Right atrium auricular region (tissue), 2 donors: Measurements from ENCODE around the gene MAEA. TPM values are rescaled to one million over a fixed set of nuclear protein-coding genes. Genes with fewer than 3 reads are reported as not detected.
"Not testable (repeated sequence)": the region's sequence is repeated elsewhere in the genome, so short reads cannot be mapped to it uniquely, and the experiment has no call there.

Experiments used
- DNase-seq: peaks from one replicate; pipeline ENCODE4 v3.0.0-alpha.2; 2019; ENCODE audit warnings: low spot score
- H3K27ac ChIP-seq, 2 donors: fragments of 200-600 bp; sonication (generic); 1 replicate in 1 of 2; 2 replicates in 1 of 2; pipeline ENCODE4 v1.5.1; 2016 to 2019
- H3K27me3 ChIP-seq, 2 donors: fragments of 200-600 bp; sonication (generic); one replicate each; pipeline versions ENCODE4 v1.5.1 to v1.6.0; 2017 to 2019
- H3K36me3 ChIP-seq: fragments of 200-600 bp; sonication (generic); one replicate; pipeline ENCODE4 v1.5.1; 2016
- H3K4me1 ChIP-seq, 2 donors: fragments of 200-600 bp; sonication (generic); one replicate each; pipeline versions ENCODE4 v1.5.1 to v1.6.0; 2017 to 2019
- H3K4me3 ChIP-seq, 2 donors: fragments of 200-600 bp; sonication (generic); 1 replicate in 1 of 2; 2 replicates in 1 of 2; pipeline ENCODE4 v1.5.1; 2017 to 2019; ENCODE audit warnings: mild to moderate bottlenecking in 1 of 2, moderate library complexity in 1 of 2
- H3K9me3 ChIP-seq, 2 donors: fragments of 200-600 bp; sonication (generic); one replicate each; pipeline ENCODE4 v1.5.1; 2019
- total RNA-seq, 2 donors: library from RNA; depleted of rRNA; stranded (reverse); fragments of >200 nt; gene quantifications; one replicate each; pipeline ENCODE4 v1.1.0, GENCODE V29; 2016
- TF ChIP-seq, protein P1 (sequence below), 2 donors: fragments of 200-600 bp; sonication (generic); IDR thresholded peaks; one replicate each; pipeline ENCODE4 v1.5.1; 2019; ENCODE audit warnings: antibody characterized with exemption in 2 of 2

MAEA gene
- total RNA-seq, 2 donors from 2014 or later = 46.0 to 51.7 TPM

DNA sequence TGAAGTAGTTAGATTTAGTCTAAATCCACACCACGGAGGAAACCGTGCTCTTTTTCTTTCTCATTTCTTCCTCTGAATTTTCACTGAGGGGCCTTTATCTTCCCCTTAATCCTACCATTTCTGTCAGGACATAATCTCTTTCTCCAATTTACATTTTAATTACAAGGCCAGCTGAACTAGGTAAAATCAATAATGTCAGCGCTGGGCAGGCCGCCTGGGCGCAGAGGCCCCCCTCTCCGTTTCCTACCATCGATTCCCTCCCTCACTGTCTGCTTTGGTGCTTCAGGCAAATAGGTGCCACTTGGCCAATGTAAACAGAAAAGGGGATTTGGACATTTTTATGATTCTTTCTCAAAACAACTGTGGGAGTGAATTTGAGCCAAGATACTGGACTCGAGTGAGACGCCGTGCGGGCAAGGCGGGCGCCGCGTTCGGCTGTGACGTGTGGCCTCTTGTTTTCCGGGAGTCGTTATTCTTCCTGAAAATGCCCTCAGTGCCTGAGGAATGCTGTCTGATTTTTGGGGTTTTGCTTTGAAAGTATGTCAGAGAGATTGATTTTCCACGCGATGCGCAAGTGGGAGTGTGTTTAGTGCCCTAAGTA is 79.9 kb downstream of the MAEA start:
- Histone ChIP-seq H3K4me1 (no peaks in the 10 kb centered on the region), H3K4me3 (no peak overlapping the region), H3K9me3 (no peaks in the 10 kb centered on the region), H3K27ac (no peak overlapping the region), H3K27me3 (no peaks in the 10 kb centered on the region), H3K36me3 (peaks cover 5% of the 10 kb centered on the region)
- TF ChIP-seq, protein P1, sequence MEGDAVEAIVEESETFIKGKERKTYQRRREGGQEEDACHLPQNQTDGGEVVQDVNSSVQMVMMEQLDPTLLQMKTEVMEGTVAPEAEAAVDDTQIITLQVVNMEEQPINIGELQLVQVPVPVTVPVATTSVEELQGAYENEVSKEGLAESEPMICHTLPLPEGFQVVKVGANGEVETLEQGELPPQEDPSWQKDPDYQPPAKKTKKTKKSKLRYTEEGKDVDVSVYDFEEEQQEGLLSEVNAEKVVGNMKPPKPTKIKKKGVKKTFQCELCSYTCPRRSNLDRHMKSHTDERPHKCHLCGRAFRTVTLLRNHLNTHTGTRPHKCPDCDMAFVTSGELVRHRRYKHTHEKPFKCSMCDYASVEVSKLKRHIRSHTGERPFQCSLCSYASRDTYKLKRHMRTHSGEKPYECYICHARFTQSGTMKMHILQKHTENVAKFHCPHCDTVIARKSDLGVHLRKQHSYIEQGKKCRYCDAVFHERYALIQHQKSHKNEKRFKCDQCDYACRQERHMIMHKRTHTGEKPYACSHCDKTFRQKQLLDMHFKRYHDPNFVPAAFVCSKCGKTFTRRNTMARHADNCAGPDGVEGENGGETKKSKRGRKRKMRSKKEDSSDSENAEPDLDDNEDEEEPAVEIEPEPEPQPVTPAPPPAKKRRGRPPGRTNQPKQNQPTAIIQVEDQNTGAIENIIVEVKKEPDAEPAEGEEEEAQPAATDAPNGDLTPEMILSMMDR (IDR thresholded peaks at IDR 0.05) = no peak
- DNase-seq = no peak

- H3K27ac ChIP-seq = no peak overlapping the region
- no peak for DNase-seq
- H3K9me3 ChIP-seq = no peaks in the 10 kb centered on the region
- no peaks in the 10 kb centered on the region for H3K27me3 ChIP-seq
- TF ChIP-seq, protein P1 (IDR thresholded peaks at IDR 0.05) = no peak
- H3K4me1 ChIP-seq = no peaks in the 10 kb centered on the region
- peaks cover 6% of the 10 kb centered on the region for H3K36me3 ChIP-seq
- H3K4me3 ChIP-seq = no peak overlapping the region
Measured at GRCh38 chr4:1370321-1371124, 80.8 kb downstream of the MAEA start.

- DNase-seq = no peak
- Histone ChIP-seq H3K36me3 (peaks cover 13% of the 10 kb centered on the region), H3K4me1 (no peaks in the 10 kb centered on the region), H3K27ac (no peak overlapping the region), H3K27me3 (no peaks in the 10 kb centered on the region), H3K9me3 (no peaks in the 10 kb centered on the region), H3K4me3 (no peak overlapping the region)
- TF ChIP-seq, protein P1 (IDR thresholded peaks at IDR 0.05) = no peak
Measured at GRCh38 chr4:1371176-1372165, 81.8 kb downstream of the MAEA start.

- not testable (repeated sequence) for H3K4me3 ChIP-seq, H3K9me3 ChIP-seq, H3K27me3 ChIP-seq, H3K4me1 ChIP-seq, DNase-seq, H3K27ac ChIP-seq
- H3K36me3 ChIP-seq = peaks cover 15% of the 10 kb centered on the region
Measured at GRCh38 chr4:1372576-1372975, 82.9 kb downstream of the MAEA start.

- H3K27ac ChIP-seq = no peak overlapping the region
- H3K27me3 ChIP-seq = no peaks in the 10 kb centered on the region
- peaks cover 15% of the 10 kb centered on the region for H3K36me3 ChIP-seq
- no peaks in the 10 kb centered on the region for H3K4me1 ChIP-seq
- H3K9me3 ChIP-seq = no peaks in the 10 kb centered on the region
- no peak overlapping the region for H3K4me3 ChIP-seq
- TF ChIP-seq, protein P1 (IDR thresholded peaks at IDR 0.05) = no peak
- no peak for DNase-seq
Measured at GRCh38 chr4:1373892-1374705, 84.4 kb downstream of the MAEA start.
